Vagina (tissue), 2 donors: ENCODE data around the gene PADI2. TPM values are rescaled to one million over a fixed set of nuclear protein-coding genes. Genes with fewer than 3 reads are reported as not detected.

ENCODE experiments used
- DNase-seq, 2 donors: peaks; one replicate each; pipeline ENCODE4 v3.0.0-alpha.2; 2017; ENCODE audit errors: extremely low spot score in 2 of 2
- H3K27ac ChIP-seq: fragments of 200-600 bp; sonication (generic); one replicate; pipeline ENCODE4 v1.5.1; 2019
- H3K27me3 ChIP-seq: fragments of 200-600 bp; sonication (generic); one replicate; pipeline ENCODE4 v1.5.1; 2019
- H3K36me3 ChIP-seq, 2 donors: fragments of 200-600 bp; sonication (generic); one replicate each; pipeline ENCODE4 v1.5.1; 2017 to 2019
- H3K4me1 ChIP-seq: fragments of 200-600 bp; sonication (generic); one replicate; pipeline ENCODE4 v1.5.1; 2019
- H3K4me3 ChIP-seq, 2 donors: fragments of 200-600 bp; sonication (generic); 1 replicate in 1 of 2; 2 replicates in 1 of 2; pipeline ENCODE4 v1.5.1; 2016 to 2019
- H3K9me3 ChIP-seq: fragments of 200-600 bp; sonication (generic); one replicate; pipeline ENCODE4 v1.5.1; 2019
- POLR2A ChIP-seq, 2 donors: fragments of 450-650 bp; IDR thresholded peaks; one replicate each; pipeline ENCODE4 v1.6.1; 2017; ENCODE audit warnings: antibody characterized with exemption in 2 of 2, mild to moderate bottlenecking in 2 of 2, moderate library complexity in 2 of 2
- POLR2AphosphoS5 ChIP-seq, 2 donors: sonication (generic); formaldehyde crosslinking; IDR thresholded peaks; one replicate each; pipeline ENCODE4 v1.9.0; 2017; ENCODE audit warnings: antibody characterized with exemption in 2 of 2, mild to moderate bottlenecking in 2 of 2, low read depth in 1 of 2; ENCODE audit not compliant: insufficient read depth in 1 of 2
- intact Hi-C: fragments of 100-400 bp; cut with DNase I; formaldehyde crosslinking; loops from one replicate; pipeline ENCODE4 v1.15.1; 2023
- total RNA-seq: library from RNA; depleted of rRNA; stranded (reverse); fragments of >200 nt; gene quantifications from one replicate; pipeline ENCODE4 v1.2.3, GENCODE V29; 2016
- TF ChIP-seq, protein P1 (sequence below), 3 experiments: fragments of 450-650 bp in 2 of 3; fragments of 200-600 bp in 1 of 3; sonication (generic) in 1 of 3; IDR thresholded peaks; one replicate each; pipeline ENCODE4 v1.5.1; 2017 to 2019; ENCODE audit warnings: antibody characterized with exemption in 3 of 3, mild to moderate bottlenecking in 2 of 3, moderate library complexity in 2 of 3

Gene PADI2
- total RNA-seq, 1 donor from 2014 or later, result 0.98 TPM

DNA sequence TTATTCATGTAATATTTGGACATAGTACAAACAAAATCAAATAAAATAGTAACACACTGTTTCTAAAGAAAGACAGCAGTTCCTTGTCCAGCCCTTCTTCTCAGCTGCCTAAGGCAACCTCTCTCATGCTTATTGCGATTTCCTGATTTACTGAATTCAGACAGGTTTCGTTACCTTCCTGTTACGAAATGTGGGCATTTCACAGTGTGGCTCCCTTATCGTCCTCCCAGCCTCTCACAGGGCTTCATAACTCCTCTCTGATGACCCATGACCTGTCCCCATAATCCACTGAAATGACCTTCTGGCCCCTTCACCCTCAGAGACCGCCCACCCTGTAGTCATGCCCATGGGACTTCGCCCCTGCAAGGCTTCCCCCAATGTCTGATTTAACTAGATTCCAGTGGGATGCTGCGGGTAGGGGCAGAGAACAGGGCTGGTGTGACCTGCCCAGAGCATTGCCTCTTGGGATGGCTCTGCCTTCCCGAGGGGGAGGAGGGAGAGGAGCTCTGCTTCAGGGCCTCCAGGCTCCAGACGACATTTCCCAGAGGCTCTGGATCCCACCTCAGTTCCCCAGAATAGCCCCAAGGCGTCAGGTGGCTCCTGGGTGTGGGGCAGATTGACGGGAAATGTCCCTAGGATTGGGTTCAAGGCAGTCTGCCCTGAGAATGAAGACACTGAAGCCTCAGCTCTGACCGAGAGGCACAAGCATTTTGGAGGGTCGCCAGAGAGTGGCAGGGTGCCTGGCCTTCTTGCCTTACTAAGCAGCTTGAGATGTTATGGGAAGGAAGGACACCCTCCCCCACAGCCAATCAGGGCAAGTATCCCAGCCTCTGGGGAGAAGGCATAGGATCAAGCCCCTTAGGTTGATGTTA, 20.6 kb downstream of the PADI2 start:
- no peak overlapping the region for H3K27ac ChIP-seq
- H3K27me3 ChIP-seq, result no peaks in the 10 kb centered on the region
- no peak for DNase-seq
- H3K36me3 ChIP-seq, result no peaks in the 10 kb centered on the region
- TF ChIP-seq, protein P1, sequence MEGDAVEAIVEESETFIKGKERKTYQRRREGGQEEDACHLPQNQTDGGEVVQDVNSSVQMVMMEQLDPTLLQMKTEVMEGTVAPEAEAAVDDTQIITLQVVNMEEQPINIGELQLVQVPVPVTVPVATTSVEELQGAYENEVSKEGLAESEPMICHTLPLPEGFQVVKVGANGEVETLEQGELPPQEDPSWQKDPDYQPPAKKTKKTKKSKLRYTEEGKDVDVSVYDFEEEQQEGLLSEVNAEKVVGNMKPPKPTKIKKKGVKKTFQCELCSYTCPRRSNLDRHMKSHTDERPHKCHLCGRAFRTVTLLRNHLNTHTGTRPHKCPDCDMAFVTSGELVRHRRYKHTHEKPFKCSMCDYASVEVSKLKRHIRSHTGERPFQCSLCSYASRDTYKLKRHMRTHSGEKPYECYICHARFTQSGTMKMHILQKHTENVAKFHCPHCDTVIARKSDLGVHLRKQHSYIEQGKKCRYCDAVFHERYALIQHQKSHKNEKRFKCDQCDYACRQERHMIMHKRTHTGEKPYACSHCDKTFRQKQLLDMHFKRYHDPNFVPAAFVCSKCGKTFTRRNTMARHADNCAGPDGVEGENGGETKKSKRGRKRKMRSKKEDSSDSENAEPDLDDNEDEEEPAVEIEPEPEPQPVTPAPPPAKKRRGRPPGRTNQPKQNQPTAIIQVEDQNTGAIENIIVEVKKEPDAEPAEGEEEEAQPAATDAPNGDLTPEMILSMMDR (IDR thresholded peaks at IDR 0.05), result no peak
- TF ChIP-seq POLR2A (IDR thresholded peaks at IDR 0.05) (no peak), POLR2AphosphoS5 (IDR thresholded peaks at IDR 0.05; ENCODE audit: insufficient read depth in 1 of 2, low read depth in 1 of 2) (no peak)
- H3K4me3 ChIP-seq, result no peak overlapping the region
- H3K9me3 ChIP-seq, result no peaks in the 10 kb centered on the region
- intact Hi-C loops, result no loop called here
- peaks cover 4% of the 10 kb centered on the region for H3K4me1 ChIP-seq

DNA sequence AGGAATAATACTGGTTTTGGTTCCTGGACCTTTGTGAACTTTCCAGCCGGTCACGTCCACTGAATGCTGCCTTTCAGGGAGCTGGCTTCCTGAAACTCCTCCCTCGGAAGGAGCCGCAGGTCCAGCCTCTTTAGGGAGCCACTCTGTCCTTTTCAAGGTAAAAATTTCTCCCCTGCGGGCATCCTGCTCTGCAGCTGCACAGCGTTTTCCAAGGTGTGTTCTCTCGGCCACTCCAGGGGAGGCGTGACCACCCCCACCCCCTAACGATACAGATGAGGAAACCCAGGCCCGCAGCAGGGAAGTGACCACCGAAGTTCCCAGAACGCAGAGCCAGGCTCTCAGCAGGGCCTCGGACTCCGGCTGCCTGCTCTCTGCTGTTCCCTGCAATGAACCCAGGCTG, 21.5 kb downstream of the PADI2 start:
- Histone ChIP-seq H3K27ac (no peak overlapping the region), H3K36me3 (no peaks in the 10 kb centered on the region), H3K9me3 (no peaks in the 10 kb centered on the region), H3K4me3 (no peak overlapping the region), H3K4me1 (peaks cover 4% of the 10 kb centered on the region), H3K27me3 (no peaks in the 10 kb centered on the region)
- TF ChIP-seq, protein P1 (IDR thresholded peaks at IDR 0.05), result no peak
- TF ChIP-seq POLR2A (IDR thresholded peaks at IDR 0.05) (no peak), POLR2AphosphoS5 (IDR thresholded peaks at IDR 0.05; ENCODE audit: insufficient read depth in 1 of 2, low read depth in 1 of 2) (no peak)
- intact Hi-C loops, result no loop called here
- no peak for DNase-seq

DNA sequence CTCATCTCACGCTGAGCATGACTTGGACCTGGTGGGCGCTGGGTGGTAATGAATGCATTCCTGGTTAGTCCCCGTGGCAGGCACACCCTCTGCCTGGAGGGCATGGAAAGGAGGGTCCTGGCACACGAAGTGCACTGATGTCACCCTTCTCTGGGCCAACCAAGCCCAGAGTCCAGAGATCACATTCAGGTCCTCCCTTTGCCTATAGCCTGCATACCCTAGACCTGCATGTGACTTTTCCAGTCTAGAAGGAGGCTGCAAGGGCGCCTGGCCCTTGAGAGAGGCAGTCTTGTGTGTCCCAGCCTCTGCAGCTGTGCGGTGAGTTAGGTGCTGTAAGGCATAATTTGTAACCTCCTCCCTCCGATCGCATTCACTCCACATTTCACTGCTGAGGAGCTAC, 22.1 kb downstream of the PADI2 start:
- Histone ChIP-seq H3K4me1 (peaks cover 4% of the 10 kb centered on the region), H3K9me3 (no peaks in the 10 kb centered on the region), H3K27me3 (no peaks in the 10 kb centered on the region), H3K4me3 (no peak overlapping the region), H3K36me3 (no peaks in the 10 kb centered on the region), H3K27ac (no peak overlapping the region)
- intact Hi-C loops, result no loop called here
- TF ChIP-seq POLR2AphosphoS5 (IDR thresholded peaks at IDR 0.05; ENCODE audit: insufficient read depth in 1 of 2, low read depth in 1 of 2) (no peak), POLR2A (IDR thresholded peaks at IDR 0.05) (no peak)
- TF ChIP-seq, protein P1 (IDR thresholded peaks at IDR 0.05), result no peak
- DNase-seq, result no peak

DNA sequence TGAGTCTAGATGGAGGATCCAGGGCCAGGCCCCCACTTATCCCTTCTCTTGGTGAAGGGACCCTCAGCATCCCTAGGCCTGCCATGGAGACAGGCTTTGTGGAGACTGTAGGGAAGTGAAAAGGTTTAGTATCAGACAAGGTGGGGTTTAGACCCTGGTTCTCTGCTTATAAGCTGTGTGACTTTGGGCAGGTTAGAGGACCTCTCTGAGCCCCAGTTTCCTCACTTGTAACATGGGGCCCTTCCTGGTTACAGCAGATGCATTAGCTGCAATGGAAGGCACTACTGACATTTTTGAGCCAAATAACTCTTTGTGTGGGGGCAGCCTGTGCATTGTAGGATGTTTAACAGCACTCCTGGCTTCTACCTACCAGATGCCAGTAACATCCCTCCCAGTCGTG, 22.7 kb downstream of the PADI2 start:
- no peaks in the 10 kb centered on the region for H3K36me3 ChIP-seq

More for the DNA sequence above, 22.7 kb downstream of the PADI2 start:
- no peak for DNase-seq
- Histone ChIP-seq H3K27me3 (no peaks in the 10 kb centered on the region), H3K27ac (no peak overlapping the region), H3K4me3 (no peak overlapping the region), H3K4me1 (peaks cover 4% of the 10 kb centered on the region), H3K9me3 (no peaks in the 10 kb centered on the region)
- intact Hi-C loops, result no loop called here
- TF ChIP-seq POLR2A (IDR thresholded peaks at IDR 0.05), result no peak
- TF ChIP-seq, protein P1 (IDR thresholded peaks at IDR 0.05), result no peak
- no peak for TF ChIP-seq POLR2AphosphoS5 (IDR thresholded peaks at IDR 0.05; ENCODE audit: insufficient read depth in 1 of 2, low read depth in 1 of 2)
